Prostate gland (tissue), 2 donors: ENCODE results near the gene ARHGEF3.

Source experiments
- CTCF ChIP-seq, 4 experiments: fragments of 200-600 bp in 2 of 4; fragments of 450-650 bp in 2 of 4; sonication (generic) in 2 of 4; IDR thresholded peaks; 1 replicate in 3 of 4; 2 replicates in 1 of 4; pipeline ENCODE4 v1.5.1; 2016 to 2019; ENCODE audit warnings: antibody characterized with exemption in 4 of 4, mild to moderate bottlenecking in 2 of 4, moderate library complexity in 2 of 4
- POLR2A ChIP-seq: fragments of 450-650 bp; IDR thresholded peaks from one replicate; pipeline ENCODE4 v1.6.1; 2016; ENCODE audit warnings: antibody characterized with exemption, mild to moderate bottlenecking

GRCh38 chr3:56689303-56689702 is 112.4 kb downstream of the ARHGEF3 start:
- TF ChIP-seq POLR2A (no peak), CTCF (IDR thresholded peaks at IDR 0.05) (no peak)
